ENCODE data around the gene TTC36. TPM values are rescaled to one million over a fixed set of nuclear protein-coding genes. Genes with fewer than 3 reads are reported as not detected.

The TTC36 gene
- total RNA-seq, 1 donor from 2014 or later, result not detected

- FAIRE-seq (no peak), DNase-seq (ENCODE audit: low read depth) (no peak)
- Histone ChIP-seq H3K36me3 (ENCODE audit: control insufficient read depth, insufficient read depth, low read length) (peaks cover 3% of the 10 kb centered on the region), H3K27me3 (ENCODE audit: control insufficient read depth, insufficient read depth, low read length) (no peaks in the 10 kb centered on the region), H3K4me3 (ENCODE audit: low read depth, low read length) (no peak overlapping the region)
- TF ChIP-seq, protein P1, sequence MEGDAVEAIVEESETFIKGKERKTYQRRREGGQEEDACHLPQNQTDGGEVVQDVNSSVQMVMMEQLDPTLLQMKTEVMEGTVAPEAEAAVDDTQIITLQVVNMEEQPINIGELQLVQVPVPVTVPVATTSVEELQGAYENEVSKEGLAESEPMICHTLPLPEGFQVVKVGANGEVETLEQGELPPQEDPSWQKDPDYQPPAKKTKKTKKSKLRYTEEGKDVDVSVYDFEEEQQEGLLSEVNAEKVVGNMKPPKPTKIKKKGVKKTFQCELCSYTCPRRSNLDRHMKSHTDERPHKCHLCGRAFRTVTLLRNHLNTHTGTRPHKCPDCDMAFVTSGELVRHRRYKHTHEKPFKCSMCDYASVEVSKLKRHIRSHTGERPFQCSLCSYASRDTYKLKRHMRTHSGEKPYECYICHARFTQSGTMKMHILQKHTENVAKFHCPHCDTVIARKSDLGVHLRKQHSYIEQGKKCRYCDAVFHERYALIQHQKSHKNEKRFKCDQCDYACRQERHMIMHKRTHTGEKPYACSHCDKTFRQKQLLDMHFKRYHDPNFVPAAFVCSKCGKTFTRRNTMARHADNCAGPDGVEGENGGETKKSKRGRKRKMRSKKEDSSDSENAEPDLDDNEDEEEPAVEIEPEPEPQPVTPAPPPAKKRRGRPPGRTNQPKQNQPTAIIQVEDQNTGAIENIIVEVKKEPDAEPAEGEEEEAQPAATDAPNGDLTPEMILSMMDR (IDR thresholded peaks at IDR 0.05; ENCODE audit: insufficient read depth, low read length, severe bottlenecking), result no peak
These were observed 16.9 kb downstream of the TTC36 start for GRCh38 chr11:118544010-118544646.

DNA sequence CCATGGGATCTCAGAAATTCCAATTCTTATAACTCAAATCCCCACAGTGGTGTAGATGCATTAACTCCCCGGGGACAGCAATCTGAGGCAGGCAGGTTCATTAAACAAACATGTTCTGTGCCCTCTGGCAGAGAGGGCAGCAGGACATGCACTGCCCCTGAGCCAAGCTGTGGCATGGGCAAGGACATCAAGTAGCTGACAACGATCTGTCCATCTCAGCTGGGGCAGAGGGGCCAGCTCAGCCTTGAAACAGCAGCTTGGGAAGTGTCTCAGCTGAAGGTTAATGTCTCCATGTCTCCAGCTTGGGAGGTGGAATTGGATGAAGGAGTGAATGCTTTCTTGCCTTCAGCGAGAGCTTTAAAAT, 17.4 kb downstream of the TTC36 start:
- Histone ChIP-seq H3K27me3 (ENCODE audit: control insufficient read depth, insufficient read depth, low read length) (no peaks in the 10 kb centered on the region), H3K4me3 (ENCODE audit: low read depth, low read length) (no peak overlapping the region), H3K36me3 (ENCODE audit: control insufficient read depth, insufficient read depth, low read length) (peaks cover 3% of the 10 kb centered on the region)
- no peak for DNase-seq (ENCODE audit: low read depth)
- no peak for FAIRE-seq
- TF ChIP-seq, protein P1 (IDR thresholded peaks at IDR 0.05; ENCODE audit: insufficient read depth, low read length, severe bottlenecking), result no peak

DNA sequence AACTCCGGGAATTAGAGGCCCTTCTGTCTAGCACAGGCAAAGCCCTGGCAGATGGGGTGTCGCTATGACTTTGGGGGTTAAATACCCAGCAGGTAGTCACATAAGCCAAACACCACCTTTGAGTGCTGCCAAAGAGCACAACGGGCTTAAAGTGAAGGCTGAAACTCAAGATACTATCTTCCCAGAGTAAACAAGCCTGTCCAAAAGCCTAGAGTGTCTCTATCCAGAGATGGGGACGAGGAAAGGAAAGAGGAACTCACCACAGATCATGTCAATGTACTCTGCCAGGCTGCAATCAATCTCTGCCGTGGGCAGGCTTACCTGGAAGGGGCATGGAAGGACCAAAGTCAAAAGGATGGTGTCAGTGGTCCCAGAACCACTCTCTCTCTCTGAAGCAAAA, 18.3 kb downstream of the TTC36 start:
- Histone ChIP-seq H3K4me3 (ENCODE audit: low read depth, low read length) (no peak overlapping the region), H3K27me3 (ENCODE audit: control insufficient read depth, insufficient read depth, low read length) (no peaks in the 10 kb centered on the region), H3K36me3 (ENCODE audit: control insufficient read depth, insufficient read depth, low read length) (peaks cover 3% of the 10 kb centered on the region)
- DNase-seq (ENCODE audit: low read depth) (no peak), FAIRE-seq (peak; percentile 50)
- TF ChIP-seq, protein P1 (IDR thresholded peaks at IDR 0.05; ENCODE audit: insufficient read depth, low read length, severe bottlenecking), result no peak

GRCh38 chr11:118547132-118547531, 19.9 kb downstream of the TTC36 start:
- Histone ChIP-seq H3K27me3 (ENCODE audit: control insufficient read depth, insufficient read depth, low read length) (no peaks in the 10 kb centered on the region), H3K4me3 (ENCODE audit: low read depth, low read length) (no peak overlapping the region), H3K36me3 (ENCODE audit: control insufficient read depth, insufficient read depth, low read length) (peaks cover 3% of the 10 kb centered on the region)
- TF ChIP-seq, protein P1 (IDR thresholded peaks at IDR 0.05; ENCODE audit: insufficient read depth, low read length, severe bottlenecking), result no peak
- FAIRE-seq (no peak), DNase-seq (ENCODE audit: low read depth) (no peak)

DNA sequence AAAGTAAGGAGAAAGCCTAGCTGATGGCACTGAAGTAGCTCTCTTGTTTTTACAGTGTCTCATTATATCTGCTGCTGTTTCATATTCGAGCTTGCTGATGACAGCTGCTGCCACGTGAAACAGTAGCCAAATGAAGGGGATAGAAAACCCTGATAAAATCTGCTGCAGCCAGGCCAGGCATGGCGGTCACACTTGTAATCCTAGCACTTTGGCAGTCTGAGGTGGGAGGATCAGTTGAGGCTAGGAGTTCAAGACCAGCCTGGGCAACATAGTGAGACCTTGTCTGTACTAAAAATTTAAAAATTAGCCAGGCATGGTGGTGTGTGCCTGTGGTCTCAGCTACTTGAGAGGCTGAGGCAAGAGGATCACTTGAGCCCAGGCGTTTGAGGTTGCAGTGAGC, 25.1 kb downstream of the TTC36 start:
- peaks cover 2% of the 10 kb centered on the region for H3K36me3 ChIP-seq (ENCODE audit: control insufficient read depth, insufficient read depth, low read length)
- FAIRE-seq (no peak), DNase-seq (ENCODE audit: low read depth) (no peak)
- H3K27me3 ChIP-seq (ENCODE audit: control insufficient read depth, insufficient read depth, low read length), result no peaks in the 10 kb centered on the region
- TF ChIP-seq, protein P1 (IDR thresholded peaks at IDR 0.05; ENCODE audit: insufficient read depth, low read length, severe bottlenecking), result no peak
- H3K4me3 ChIP-seq (ENCODE audit: low read depth, low read length), result no peak overlapping the region

- no peak for FAIRE-seq
- DNase-seq (ENCODE audit: low read depth), result no peak
- H3K4me3 ChIP-seq (ENCODE audit: low read depth, low read length), result no peak overlapping the region
These were observed 33.5 kb downstream of the TTC36 start for GRCh38 chr11:118560806-118561205.

More at GRCh38 chr11:118560806-118561205, 33.5 kb downstream of the TTC36 start:
- TF ChIP-seq, protein P1 (IDR thresholded peaks at IDR 0.05; ENCODE audit: insufficient read depth, low read length, severe bottlenecking), result no peak
- H3K36me3 ChIP-seq (ENCODE audit: control insufficient read depth, insufficient read depth, low read length), result peaks cover 1% of the 10 kb centered on the region
- no peaks in the 10 kb centered on the region for H3K27me3 ChIP-seq (ENCODE audit: control insufficient read depth, insufficient read depth, low read length)

All from bronchial epithelial cell (primary cell).